Lung (tissue), 12 donors: ENCODE data around the gene TMEM41A. TPM values are rescaled to one million over a fixed set of nuclear protein-coding genes. Genes with fewer than 3 reads are reported as not detected.

ENCODE experiments used
- ATAC-seq: fragments of 200-7000 bp; cut with Tn5 transposase; one replicate; pipeline ENCODE4 v1.9.1; 2020; ENCODE audit warnings: moderate number of reproducible peaks; ENCODE audit not compliant: insufficient read depth, low FRiP score
- DNase-seq, 3 donors: peaks; one replicate each; pipeline ENCODE4 v3.0.0-alpha.2; 2013 to 2017
- H3K27ac ChIP-seq, 2 donors: one replicate each; pipeline ENCODE4 v1.5.1; 2013; ENCODE audit warnings: mild to moderate bottlenecking in 2 of 2, moderate library complexity in 2 of 2, control low read depth in 1 of 2, inconsistent platforms in 1 of 2, low read depth in 1 of 2, low read length in 1 of 2
- H3K27me3 ChIP-seq, 3 donors: one replicate each; pipeline ENCODE4 v1.5.1; 2013; ENCODE audit warnings: low read length in 2 of 3; ENCODE audit not compliant: control insufficient read depth in 3 of 3, insufficient read depth in 3 of 3
- H3K36me3 ChIP-seq, 4 donors: one replicate each; pipeline ENCODE4 v1.5.1; 2013; ENCODE audit warnings: low read length in 4 of 4, mild to moderate bottlenecking in 1 of 4, moderate library complexity in 1 of 4; ENCODE audit not compliant: control insufficient read depth in 4 of 4, insufficient read depth in 4 of 4
- H3K4me1 ChIP-seq, 5 donors: one replicate each; pipeline ENCODE4 v1.5.1; 2013; ENCODE audit warnings: low read length in 5 of 5, mild to moderate bottlenecking in 2 of 5, moderate library complexity in 1 of 5; ENCODE audit not compliant: control insufficient read depth in 5 of 5, insufficient read depth in 5 of 5
- H3K4me3 ChIP-seq: one replicate; pipeline ENCODE4 v1.5.1; 2013; ENCODE audit warnings: mild to moderate bottlenecking, control low read depth, moderate library complexity
- H3K9ac ChIP-seq, 2 donors: one replicate each; pipeline ENCODE4 v1.5.1; 2013; ENCODE audit warnings: low read length in 2 of 2, control low read depth in 1 of 2; ENCODE audit not compliant: insufficient read depth in 1 of 2
- H3K9me3 ChIP-seq, 4 donors: one replicate each; pipeline ENCODE4 v1.5.1; 2013; ENCODE audit warnings: low read length in 3 of 4, mild to moderate bottlenecking in 1 of 4, moderate library complexity in 1 of 4; ENCODE audit not compliant: control insufficient read depth in 4 of 4, insufficient read depth in 3 of 4
- CTCF ChIP-seq: IDR thresholded peaks from 2 replicates; pipeline ENCODE4 v1.5.1; 2012; ENCODE audit warnings: mild to moderate bottlenecking; ENCODE audit errors: control extremely low read depth, extremely low read depth
- WGBS, 2 donors: extraction: QIAGEN DNeasy Blood & Tissue Kit; methylation state at CpG; one replicate each; pipeline ENCODE4 v1.1.7; 2013; 5-methylcytosine and 5-hydroxymethylcytosine counted together
- polyA plus RNA-seq, 2 donors: library from polyadenylated mRNA; stranded (reverse); fragments of 200-250 nt; gene quantifications; one replicate each; pipeline ENCODE4 v1.2.1, GENCODE V29; 2013
- total RNA-seq, 2 donors: library from RNA; depleted of rRNA in 1 of 2; stranded (reverse); fragments of >200 nt in 1 of 2; gene quantifications; one replicate each; pipeline ENCODE4 v1.2.1, GENCODE V29; 2014 to 2021
- donor health status: control.
- donor health status: control.
- donor health status: Bipolar disorder and iron deficiency.
- donor health status: healthy.
- donor health status: DM: yes; HTN: yes; CAD: no.

Gene TMEM41A
- total and polyA plus RNA-seq, 4 donors: 18.4 to 36.4 (median 24.9) TPM

- no peak for TF ChIP-seq CTCF
- Histone ChIP-seq H3K27me3 (no peaks in the 10 kb centered on the region), H3K27ac (no peak overlapping the region), H3K9me3 (no peaks in the 10 kb centered on the region), H3K36me3 (no peaks in the 10 kb centered on the region), H3K9ac (no peak overlapping the region), H3K4me1 (no peaks in the 10 kb centered on the region), H3K4me3 (no peak overlapping the region)
- DNase-seq (no peak), ATAC-seq (no peak)
- WGBS, 2 donors: 77 to 89% methylated on average over 2 of the region's 2 CpGs
Observed at GRCh38 chr3:185444329-185444728, 54.5 kb downstream of the TMEM41A start.

GRCh38 chr3:185442031-185442430 lies 56.8 kb downstream of the TMEM41A start:
- no peak for ATAC-seq
- no peaks in the 10 kb centered on the region for H3K27me3 ChIP-seq
- H3K36me3 ChIP-seq: no peaks in the 10 kb centered on the region
- no peak for DNase-seq
- no peaks in the 10 kb centered on the region for H3K9me3 ChIP-seq
- 95% methylated on average over 6 of the region's 6 CpGs for WGBS, 2 donors
- no peak overlapping the region for H3K4me3 ChIP-seq
- H3K4me1 ChIP-seq: no peaks in the 10 kb centered on the region
- no peak for TF ChIP-seq CTCF
- no peak overlapping the region for H3K9ac ChIP-seq
- no peak overlapping the region for H3K27ac ChIP-seq

GRCh38 chr3:185439745-185440466 lies 58.9 kb downstream of the TMEM41A start:
- H3K9ac ChIP-seq: no peak overlapping the region
- DNase-seq (no peak), ATAC-seq (no peak)
- no peaks in the 10 kb centered on the region for H3K9me3 ChIP-seq
- no peaks in the 10 kb centered on the region for H3K4me1 ChIP-seq
- H3K36me3 ChIP-seq: no peaks in the 10 kb centered on the region
- no peak for TF ChIP-seq CTCF
- H3K27ac ChIP-seq: no peak overlapping the region
- no peaks in the 10 kb centered on the region for H3K27me3 ChIP-seq
- 92 to 93% methylated on average over 7 of the region's 7 CpGs for WGBS, 2 donors
- H3K4me3 ChIP-seq: no peak overlapping the region

Other genes with a start within 250 kb of the TMEM41A start
- gene EHHADH, start 245.0 kb downstream of the TMEM41A start, total RNA-seq: 10 to 100 TPM in 1 of 2 donors, 1 to 10 TPM in 1; 9.0 to 11.1 TPM
- 1 to 10 TPM; 2.8 to 3.6 TPM for gene EHHADH, start 245.0 kb downstream of the TMEM41A start, polyA plus RNA-seq
- gene MAP3K13, start 135.9 kb downstream of the TMEM41A start, total RNA-seq: 10 to 100 TPM; 31.0 to 74.8 TPM
- 10 to 100 TPM; 20.7 to 27.6 TPM for gene MAP3K13, start 135.9 kb downstream of the TMEM41A start, polyA plus RNA-seq
- gene LIPH, start 53.6 kb upstream of the TMEM41A start, total RNA-seq: 10 to 100 TPM in 1 of 2 donors, 1 to 10 TPM in 1; 8.8 to 26.1 TPM
- gene LIPH, start 53.6 kb upstream of the TMEM41A start, polyA plus RNA-seq: 10 to 100 TPM in 1 of 2 donors, 1 to 10 TPM in 1; 6.2 to 21.2 TPM
- gene SENP2, start 87.3 kb upstream of the TMEM41A start, total RNA-seq: 10 to 100 TPM; 29.4 to 42.1 TPM
- 10 to 100 TPM in 1 of 2 donors, 1 to 10 TPM in 1; 7.5 to 11.4 TPM for gene SENP2, start 87.3 kb upstream of the TMEM41A start, polyA plus RNA-seq